IMR-90 (cell line): Measurements from ENCODE around the gene MRPL41.

Source experiments
- BHLHE40 ChIP-seq: fragments of 150-350 bp; IDR thresholded peaks from 2 replicates; pipeline ENCODE4 v1.6.1; 2016; ENCODE audit warnings: mild to moderate bottlenecking, low read depth, low read length
- CEBPB ChIP-seq: IDR thresholded peaks from 2 replicates; pipeline ENCODE4 v1.6.1; 2012; ENCODE audit warnings: low read depth, low read length, improper control_type of control experiment
- CHD1 ChIP-seq: IDR thresholded peaks from 2 replicates; pipeline ENCODE4 v1.6.1; 2012; ENCODE audit warnings: low read depth, low read length, improper control_type of control experiment
- FOS ChIP-seq: fragments of 150-350 bp; IDR thresholded peaks from 2 replicates; pipeline ENCODE4 v1.6.1; 2016; ENCODE audit warnings: low read depth, low read length
- MAFK ChIP-seq: IDR thresholded peaks from 2 replicates; pipeline ENCODE4 v1.6.1; 2012; ENCODE audit warnings: low read depth, low read length, improper control_type of control experiment
- MAZ ChIP-seq: IDR thresholded peaks from 2 replicates; pipeline ENCODE4 v1.6.1; 2012; ENCODE audit warnings: low read depth, mild to moderate bottlenecking, low read length, improper control_type of control experiment, moderate library complexity, borderline replicate concordance
- MXI1 ChIP-seq: IDR thresholded peaks from 2 replicates; pipeline ENCODE4 v1.6.1; 2012; ENCODE audit warnings: low read depth, mild to moderate bottlenecking, low read length, moderate library complexity, borderline replicate concordance
- NFE2L2 ChIP-seq: fragments of 150-350 bp; IDR thresholded peaks from 2 replicates; pipeline ENCODE4 v1.6.1; 2016; ENCODE audit warnings: low read depth, mild to moderate bottlenecking, low read length
- POLR2A ChIP-seq: IDR thresholded peaks from 2 replicates; pipeline ENCODE4 v1.6.1; 2012; ENCODE audit warnings: mild to moderate bottlenecking, low read depth, low read length
- RAD21 ChIP-seq: IDR thresholded peaks from 2 replicates; pipeline ENCODE4 v1.6.1; 2012; ENCODE audit warnings: low read length, improper control_type of control experiment
- RFX5 ChIP-seq: IDR thresholded peaks from 2 replicates; pipeline ENCODE4 v1.8.0; 2012; ENCODE audit warnings: low read depth, mild to moderate bottlenecking, low read length, moderate library complexity
- SMC3 ChIP-seq: fragments of 150-350 bp; IDR thresholded peaks from 2 replicates; pipeline ENCODE4 v1.6.1; 2016; ENCODE audit warnings: low read depth, mild to moderate bottlenecking, antibody characterized with exemption, low read length, moderate library complexity
- TF ChIP-seq, protein P1 (sequence below): conservative IDR thresholded peaks from 2 replicates; pipeline ENCODE4 v1.5.1; 2012; ENCODE audit warnings: mild to moderate bottlenecking, low read depth, low read length, improper control_type of control experiment
- TF ChIP-seq, protein P2 (sequence below): fragments of 150-350 bp; IDR thresholded peaks from 2 replicates; pipeline ENCODE4 v1.6.1; 2017; ENCODE audit warnings: mild to moderate bottlenecking, antibody characterized with exemption, low read length, low read depth

DNA sequence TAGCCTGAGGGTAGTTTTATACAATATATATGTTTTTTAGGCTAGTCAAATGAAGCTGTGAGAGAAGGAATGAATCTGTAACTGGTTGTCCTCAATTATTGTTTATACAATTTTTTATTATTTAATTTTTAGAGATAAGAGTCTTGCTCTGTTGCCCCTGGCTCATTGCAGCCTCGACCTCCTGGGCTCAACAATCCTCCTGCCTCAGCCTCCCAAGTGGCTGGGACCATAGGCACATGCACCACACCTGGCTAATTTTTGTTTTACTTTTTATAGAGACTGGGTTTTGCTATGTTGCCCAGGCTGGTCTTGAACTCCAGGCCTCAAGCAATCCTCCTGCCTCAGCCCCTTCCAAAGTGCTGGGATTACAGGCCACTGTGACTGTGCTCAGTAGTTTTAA is 2.7 kb downstream of the MRPL41 start:
- TF ChIP-seq, protein P1, sequence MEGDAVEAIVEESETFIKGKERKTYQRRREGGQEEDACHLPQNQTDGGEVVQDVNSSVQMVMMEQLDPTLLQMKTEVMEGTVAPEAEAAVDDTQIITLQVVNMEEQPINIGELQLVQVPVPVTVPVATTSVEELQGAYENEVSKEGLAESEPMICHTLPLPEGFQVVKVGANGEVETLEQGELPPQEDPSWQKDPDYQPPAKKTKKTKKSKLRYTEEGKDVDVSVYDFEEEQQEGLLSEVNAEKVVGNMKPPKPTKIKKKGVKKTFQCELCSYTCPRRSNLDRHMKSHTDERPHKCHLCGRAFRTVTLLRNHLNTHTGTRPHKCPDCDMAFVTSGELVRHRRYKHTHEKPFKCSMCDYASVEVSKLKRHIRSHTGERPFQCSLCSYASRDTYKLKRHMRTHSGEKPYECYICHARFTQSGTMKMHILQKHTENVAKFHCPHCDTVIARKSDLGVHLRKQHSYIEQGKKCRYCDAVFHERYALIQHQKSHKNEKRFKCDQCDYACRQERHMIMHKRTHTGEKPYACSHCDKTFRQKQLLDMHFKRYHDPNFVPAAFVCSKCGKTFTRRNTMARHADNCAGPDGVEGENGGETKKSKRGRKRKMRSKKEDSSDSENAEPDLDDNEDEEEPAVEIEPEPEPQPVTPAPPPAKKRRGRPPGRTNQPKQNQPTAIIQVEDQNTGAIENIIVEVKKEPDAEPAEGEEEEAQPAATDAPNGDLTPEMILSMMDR = no peak
- TF ChIP-seq RAD21 (no peak), BHLHE40 (no peak), POLR2A (no peak), CHD1 (no peak), MXI1 (no peak), NFE2L2 (no peak), MAFK (no peak), RFX5 (no peak), CEBPB (no peak), SMC3 (no peak), FOS (no peak), MAZ (no peak)
- TF ChIP-seq, protein P2, sequence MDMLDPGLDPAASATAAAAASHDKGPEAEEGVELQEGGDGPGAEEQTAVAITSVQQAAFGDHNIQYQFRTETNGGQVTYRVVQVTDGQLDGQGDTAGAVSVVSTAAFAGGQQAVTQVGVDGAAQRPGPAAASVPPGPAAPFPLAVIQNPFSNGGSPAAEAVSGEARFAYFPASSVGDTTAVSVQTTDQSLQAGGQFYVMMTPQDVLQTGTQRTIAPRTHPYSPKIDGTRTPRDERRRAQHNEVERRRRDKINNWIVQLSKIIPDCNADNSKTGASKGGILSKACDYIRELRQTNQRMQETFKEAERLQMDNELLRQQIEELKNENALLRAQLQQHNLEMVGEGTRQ = no peak
